Right lobe of liver (tissue), 4 donors: Measurements from ENCODE around the gene HOMER2.

Source experiments
- CTCF ChIP-seq, 4 donors: fragments of 200-600 bp in 3 of 4; fragments of 450-650 bp in 1 of 4; IDR thresholded peaks; one replicate each; pipeline versions ENCODE4 v1.5.1 to v1.8.0; 2016 to 2022; ENCODE audit warnings: antibody characterized with exemption in 4 of 4, mild to moderate bottlenecking in 2 of 4
- POLR2A ChIP-seq: fragments of 450-650 bp; IDR thresholded peaks from one replicate; pipeline ENCODE4 v1.6.1; 2017; ENCODE audit warnings: antibody characterized with exemption, mild to moderate bottlenecking
- donor health status: DM: no; HTN: no; CAD: no.
- donor health status: DM: no; HTN: no; CAD: no.
- donor health status: DM: no; HTN: yes; CAD: no.

GRCh38 chr15:82916161-82916952, 36.2 kb downstream of the HOMER2 start:
- TF ChIP-seq CTCF (IDR thresholded peaks at IDR 0.05) = no peak
- TF ChIP-seq POLR2A = no peak
